UCSD-AML1 (cell line): Measurements from ENCODE around the gene SERPIND1.
"Not testable (repeated sequence)": the region's sequence is repeated elsewhere in the genome, so short reads cannot be mapped to it uniquely, and the experiment has no call there.

Experiments used
- DNase-seq: peaks from one replicate; lab custom pipeline; 2025; ENCODE audit not compliant: unreplicated experiment; lab: John Stamatoyannopoulos, UW

The SERPIND1 gene

GRCh38 chr22:20811971-20812660, 38.2 kb downstream of the SERPIND1 start:
- no peak for DNase-seq

DNA sequence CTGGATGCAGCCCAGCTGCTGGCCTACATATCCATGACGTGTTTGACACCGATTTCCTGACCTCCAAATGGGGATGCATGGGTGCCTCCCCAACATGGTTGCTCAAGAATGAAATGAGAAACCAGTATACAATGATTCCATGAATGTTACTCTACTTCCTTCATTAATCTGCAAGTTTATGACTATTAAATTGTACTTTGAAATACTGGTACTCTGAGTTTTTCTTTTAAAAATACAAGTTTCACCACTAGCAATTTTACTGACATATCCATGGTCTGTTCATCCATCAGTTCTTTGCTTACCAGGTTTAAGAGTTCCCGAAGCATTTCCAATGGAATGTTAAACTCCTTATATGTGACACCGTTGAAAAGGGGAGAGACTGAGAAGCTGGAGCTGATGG, 39.1 kb downstream of the SERPIND1 start:
- no peak for DNase-seq

DNA sequence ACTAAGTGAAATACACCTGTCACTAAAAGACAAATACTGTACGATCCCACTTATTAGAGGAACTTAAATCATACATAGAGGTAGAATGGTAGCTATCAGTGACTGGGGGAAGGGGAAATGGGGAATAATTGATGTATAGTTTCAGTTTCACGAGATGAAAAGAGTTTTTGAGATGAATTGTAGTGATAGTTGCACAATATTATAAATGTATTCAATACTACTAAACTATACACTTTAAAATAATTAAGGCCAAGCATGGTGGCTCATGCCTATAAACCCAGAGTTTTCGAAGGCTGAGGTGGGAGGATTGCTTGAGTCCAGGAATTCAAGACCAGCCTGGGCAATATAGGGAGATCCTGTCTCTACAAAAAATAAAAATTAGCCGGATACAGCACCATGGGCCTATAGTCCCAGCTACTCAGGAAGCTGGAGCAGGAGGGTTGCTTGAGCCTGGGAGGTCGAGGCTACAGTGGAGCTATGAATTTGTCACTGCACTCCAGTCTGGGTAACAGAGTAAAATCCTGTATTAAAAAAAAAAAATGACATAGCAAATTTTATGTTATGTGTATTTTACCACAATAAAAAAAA, 40.4 kb downstream of the SERPIND1 start:
- no peak for DNase-seq

DNA sequence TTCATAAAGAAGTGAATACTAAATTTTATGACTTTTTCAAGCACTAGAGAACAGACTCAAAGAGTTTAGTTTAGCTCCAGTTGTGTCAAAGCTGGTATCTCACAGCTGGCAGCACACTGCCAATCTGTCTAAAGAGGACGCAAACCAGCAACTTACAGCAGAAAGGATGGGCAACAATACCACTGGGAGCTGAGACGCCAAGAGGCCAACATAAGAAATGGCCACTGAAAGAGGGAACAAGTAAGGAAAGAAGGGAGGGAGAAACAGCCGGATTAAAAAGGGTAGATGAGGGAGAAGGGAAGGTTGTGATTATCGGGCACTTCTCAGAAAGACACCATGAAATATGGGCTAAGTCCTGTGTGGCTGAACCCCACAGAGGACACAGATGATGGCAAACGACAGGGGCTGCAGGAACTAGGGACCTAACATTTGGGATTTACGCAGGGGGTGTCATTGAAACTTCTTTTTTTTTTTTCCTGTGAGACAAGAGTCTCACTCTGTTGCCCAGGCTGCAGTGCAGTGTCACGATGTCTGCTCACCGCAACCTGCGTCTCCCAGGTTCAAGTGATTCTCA, 41.7 kb downstream of the SERPIND1 start:
- DNase-seq = no peak

- no peak for DNase-seq
Measured at GRCh38 chr22:20816559-20816958, 42.6 kb downstream of the SERPIND1 start.

- DNase-seq = no peak
Measured at GRCh38 chr22:20818471-20818870, 44.6 kb downstream of the SERPIND1 start.

DNA sequence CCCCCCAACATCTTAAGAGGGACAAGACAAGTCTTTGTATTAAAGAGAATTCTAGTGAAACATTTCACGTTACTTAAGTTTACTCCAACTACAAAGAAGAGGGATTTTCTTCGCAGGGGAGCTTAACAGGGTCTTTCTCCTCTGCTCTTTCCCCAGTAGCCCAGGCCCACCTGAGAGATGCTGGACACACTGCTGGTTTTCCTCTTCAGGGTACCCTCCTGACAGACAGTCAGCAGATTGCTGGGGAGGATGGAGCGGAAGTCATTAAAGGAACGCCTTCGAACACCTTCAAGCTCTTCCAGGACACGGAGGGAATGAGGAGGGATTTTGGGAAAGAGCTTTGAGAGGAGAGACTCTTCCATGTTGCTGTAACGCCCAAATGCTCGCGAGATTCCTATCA, 45.6 kb downstream of the SERPIND1 start:
- DNase-seq = no peak

DNA sequence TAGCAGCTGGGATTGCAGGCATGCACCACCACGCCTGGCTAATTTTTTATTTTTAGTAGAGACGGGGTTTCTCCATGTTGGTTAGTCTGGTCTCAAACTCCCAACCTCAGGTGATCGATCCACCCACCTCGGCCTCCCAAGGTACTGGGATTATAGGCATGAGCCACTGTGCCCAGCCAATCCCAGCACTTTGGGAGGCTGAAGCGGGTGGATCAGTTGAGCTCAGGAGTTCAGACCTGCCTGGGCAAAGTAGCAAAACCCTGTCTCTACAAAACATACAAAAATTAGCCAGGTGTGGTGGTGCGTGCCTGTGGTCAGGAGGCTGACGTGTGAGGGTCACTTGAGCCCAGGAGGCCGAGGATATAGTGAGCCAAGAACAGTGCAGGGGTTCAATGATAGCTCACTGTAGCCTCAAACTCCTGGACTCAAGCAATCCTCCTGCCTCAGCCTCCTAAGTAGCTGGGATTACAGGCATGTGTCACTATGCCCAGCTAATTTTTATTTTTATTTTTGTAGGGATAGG, 47.9 kb downstream of the SERPIND1 start:
- not testable (repeated sequence) for DNase-seq

GRCh38 chr22:20822240-20822639, 48.3 kb downstream of the SERPIND1 start:
- DNase-seq = no peak

GRCh38 chr22:20823264-20823663, 49.4 kb downstream of the SERPIND1 start:
- DNase-seq = no peak

DNA sequence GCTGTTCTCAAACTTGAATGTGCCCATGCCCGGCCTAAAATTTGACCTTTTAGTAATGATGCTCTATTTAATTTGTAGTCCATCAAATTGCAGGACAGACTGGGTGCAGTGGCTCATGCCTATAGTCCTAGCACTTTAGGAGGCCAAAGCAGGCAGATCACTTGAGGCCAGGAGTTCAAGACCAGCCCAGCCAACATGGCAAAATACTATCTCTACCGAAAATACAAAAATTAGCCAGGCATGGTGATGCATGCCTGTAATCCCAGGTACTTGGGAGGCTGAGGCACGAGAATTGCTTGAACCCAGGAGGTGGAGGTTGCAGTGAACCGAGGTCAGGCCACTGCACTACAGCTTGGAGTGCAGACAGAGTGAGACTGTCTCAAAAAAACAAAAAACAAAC, 51.3 kb downstream of the SERPIND1 start:
- not testable (repeated sequence) for DNase-seq

DNA sequence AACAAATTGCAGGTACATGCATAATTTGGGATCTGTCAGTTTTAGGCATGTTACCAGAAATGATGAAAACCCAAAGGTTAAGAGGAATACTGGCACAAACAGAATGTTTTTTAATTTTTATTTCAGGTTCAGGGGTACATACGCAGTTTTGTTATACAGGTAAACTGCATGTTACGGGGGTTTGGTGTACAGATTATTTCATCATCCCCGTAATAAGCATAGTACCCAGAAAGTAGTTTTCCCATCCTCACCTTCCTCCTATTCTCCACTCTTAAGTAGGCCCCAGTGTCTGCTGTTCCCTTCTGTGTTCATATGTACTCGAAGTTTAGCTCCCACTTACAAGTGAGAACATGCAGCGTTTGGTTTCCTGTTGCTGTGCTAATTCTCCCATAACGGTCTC, 51.7 kb downstream of the SERPIND1 start:
- DNase-seq = no peak

DNA sequence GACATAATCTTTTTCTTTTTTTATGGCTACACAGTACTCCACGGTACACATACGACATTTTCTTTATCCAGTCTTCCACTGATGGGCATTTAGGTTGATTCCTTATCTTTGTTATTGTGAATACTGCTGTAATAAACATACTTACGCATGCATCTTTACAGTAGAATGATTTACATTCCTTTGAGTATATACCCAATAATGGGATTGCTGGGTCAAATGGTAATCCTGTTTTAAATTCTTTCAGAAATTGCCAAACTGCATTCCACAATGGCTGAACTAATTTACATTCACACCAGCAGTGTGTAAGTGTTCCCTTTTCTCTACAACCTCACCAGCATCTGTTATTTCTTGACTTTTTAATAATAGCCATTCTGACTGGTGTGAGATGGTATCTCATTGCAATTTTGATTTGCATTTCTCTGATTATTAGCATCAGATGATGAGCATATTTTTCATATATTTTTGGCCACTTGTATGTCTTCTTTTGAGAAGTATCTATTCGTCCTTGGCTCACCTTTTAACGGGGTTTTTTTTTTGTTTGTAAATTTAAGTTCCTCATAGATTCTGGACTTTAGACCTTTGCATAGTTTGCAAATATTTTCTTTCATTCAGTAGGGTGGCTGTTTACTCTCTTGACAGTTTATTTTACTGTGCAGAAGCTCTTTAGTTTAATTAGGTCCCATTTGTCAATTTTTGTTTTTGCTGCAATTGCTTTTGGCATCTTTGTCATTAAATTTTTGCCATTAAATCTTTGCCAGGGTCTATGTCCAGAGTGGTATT, 52.6 kb downstream of the SERPIND1 start:
- not testable (repeated sequence) for DNase-seq

DNA sequence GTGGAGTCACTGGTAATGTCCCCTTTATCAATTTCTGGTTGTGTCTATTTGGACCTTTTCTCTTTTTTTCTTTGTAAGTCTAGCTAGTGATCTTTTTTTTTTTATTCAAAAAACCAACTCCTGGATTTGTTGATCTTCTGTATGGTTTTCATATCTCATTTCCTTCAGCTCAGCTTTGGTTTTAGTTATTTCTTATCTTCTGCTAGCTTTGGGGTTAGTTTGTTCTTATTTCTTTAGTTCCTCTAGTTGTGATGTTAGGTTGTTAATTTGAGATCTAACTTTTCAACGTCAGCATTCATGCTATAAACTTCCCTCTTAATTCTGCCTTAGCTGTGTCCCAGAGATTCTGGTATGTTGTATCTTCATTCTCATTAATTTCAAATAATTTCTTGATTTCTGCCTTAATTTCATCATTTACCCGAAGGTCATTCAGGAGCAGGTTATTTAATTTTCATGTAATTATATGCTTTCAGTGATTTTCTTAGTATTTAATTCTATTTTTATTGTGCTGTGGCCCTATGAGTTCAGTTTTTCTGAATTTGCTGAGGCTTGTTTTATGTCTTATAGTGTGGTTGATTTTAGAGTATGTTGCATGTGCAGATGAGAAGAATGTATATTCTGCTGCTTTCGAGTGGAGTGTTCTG, 55.7 kb downstream of the SERPIND1 start:
- no peak for DNase-seq

DNA sequence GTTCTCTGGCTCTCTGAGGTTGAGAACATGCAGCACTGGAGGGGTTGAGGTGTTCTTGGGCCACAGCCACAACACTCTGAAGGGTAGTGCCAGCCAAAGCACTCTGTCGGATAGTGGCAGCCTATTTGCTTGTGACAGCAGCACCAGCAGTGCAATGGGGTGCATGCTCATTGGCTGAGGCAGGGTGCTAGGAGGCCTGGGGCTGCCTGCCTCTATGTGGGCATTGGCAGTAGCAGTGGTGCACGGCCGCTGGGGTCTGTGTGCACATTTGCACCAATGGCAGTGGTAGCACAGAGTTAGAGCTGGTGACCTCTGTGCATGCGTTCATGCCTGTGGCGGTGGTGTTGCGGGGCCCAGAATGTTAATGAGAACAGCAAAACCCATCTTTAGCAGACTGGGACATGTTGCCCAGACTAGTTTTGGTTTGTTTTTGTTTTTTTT, 59.3 kb downstream of the SERPIND1 start:
- DNase-seq = no peak

GRCh38 chr22:20834206-20834605, 60.3 kb downstream of the SERPIND1 start:
- DNase-seq = no peak

GRCh38 chr22:20834725-20835124, 60.8 kb downstream of the SERPIND1 start:
- DNase-seq = no peak
